HG03457 (cell line): ENCODE measurements around the gene SYT3.
"Not testable (repeated sequence)": the region's sequence is repeated elsewhere in the genome, so short reads cannot be mapped to it uniquely, and the experiment has no call there.

ENCODE experiments used
- ATAC-seq: cut with Tn5 transposase; IDR thresholded peaks from one replicate; pipeline ENCODE4 v1.9.1; 2021; ENCODE audit warnings: moderate number of reproducible peaks; ENCODE audit not compliant: unreplicated experiment

SYT3 gene

DNA sequence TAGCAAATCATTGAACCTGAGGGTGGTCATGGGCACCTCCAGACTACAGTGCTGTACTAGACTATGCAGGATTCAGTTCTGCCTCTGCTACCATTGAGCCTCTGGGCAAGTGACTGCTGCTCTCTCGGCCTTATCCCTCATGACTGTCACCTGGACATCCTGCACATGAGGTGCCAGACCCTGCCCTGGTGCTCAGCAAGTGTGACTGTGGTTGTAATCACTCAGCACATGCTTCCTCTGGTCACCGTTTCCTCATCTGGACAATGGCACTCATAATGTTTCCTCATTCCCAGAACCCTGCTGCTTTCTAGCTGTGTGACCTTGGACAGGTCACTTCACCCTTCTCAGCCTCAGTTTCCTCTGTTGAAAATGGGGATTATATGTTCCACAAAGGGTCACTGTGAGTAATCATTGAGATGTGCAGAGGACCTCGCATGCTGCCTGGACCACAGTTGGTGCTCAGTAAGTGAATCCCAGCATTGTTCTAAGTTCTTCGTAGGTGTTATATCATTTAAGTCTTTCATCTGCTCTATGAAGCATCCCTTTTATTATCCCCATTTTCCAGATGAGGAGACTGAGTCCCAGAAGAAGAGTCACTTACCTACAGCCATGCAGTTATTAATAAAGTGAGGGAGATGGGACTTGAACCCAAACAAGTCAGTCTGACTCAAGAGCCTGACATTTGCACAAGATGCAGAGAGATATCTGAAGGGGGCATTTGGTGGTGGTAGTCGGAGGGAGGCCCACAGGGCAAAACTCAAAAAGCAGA, 3.2 kb downstream of the SYT3 start:
- ATAC-seq = no peak

GRCh38 chr19:50633973-50634372, 5.7 kb downstream of the SYT3 start:
- no peak for ATAC-seq

GRCh38 chr19:50633359-50633758, 6.3 kb downstream of the SYT3 start:
- ATAC-seq = no peak

DNA sequence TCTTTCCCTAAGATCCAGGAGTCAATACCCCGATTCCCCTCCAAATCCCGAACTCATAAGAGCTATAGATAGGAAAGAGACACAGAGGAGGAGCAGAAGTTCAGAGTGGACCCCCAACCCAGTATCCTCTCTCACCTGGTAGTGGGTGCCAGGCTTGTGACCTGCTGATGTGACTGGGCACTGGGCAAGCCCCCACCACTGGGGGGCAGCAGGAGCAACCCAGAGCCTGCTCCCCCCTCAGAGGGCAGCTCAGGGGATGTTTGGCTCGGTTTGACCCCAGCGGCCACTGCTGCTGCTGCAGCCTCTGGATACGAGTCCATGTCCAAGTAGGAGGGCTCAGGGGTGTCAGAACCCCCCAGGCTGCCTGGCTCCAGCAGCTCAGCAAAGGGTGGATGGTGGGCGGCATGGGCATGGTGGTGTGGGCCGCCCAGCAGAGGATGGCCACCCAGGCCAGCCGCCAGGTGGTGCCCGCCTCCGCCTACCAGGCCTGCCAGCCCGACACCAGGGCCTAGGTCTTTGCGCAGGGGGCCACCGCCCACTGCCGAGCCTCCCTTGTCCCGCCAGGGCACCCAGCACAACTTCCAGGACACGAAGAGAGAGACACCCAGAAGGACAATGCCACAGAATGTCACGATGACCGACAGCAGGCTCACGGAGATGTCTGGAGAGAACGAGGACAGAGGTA, 7.4 kb downstream of the SYT3 start:
- ATAC-seq = no peak

DNA sequence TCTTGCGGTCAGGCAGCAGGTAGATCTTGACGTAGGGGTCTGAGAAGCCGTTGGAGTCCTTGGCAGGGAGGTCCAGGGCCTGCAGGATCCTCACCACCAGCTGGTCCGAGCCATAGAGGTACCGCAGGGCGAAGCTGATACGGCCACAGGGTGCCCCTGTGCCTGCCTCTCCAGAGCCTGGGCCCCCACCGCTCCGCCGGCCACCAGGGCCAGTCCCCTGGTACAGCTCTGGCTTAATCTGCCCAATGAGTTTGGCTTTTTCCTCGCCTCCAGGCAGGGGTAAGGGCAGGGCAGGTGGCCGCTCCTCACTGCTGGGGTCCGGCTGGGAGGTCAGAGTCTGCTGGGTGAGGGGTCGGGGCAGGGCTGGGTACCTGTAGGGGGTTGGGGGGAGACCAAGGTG, 9.9 kb downstream of the SYT3 start:
- no peak for ATAC-seq

DNA sequence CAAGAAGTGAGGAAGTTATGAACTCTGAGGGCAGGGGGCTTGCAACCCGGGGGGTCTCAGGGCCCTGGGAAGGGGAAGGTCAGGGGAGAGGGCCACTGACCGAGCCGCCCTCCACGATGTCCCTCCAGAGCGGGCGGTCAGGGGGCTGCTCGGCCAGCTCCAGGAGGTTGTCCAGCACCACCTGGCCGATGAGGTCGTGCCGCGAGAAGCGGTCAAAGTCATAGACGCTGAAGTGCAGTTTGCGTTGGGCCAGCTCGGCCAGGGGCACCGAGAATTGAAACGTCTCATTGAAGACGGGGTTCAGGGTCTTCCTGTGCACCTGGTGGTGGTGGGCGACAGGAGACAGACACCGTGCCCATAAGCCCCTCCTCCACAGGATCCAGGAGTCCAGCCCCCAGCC, 10.5 kb downstream of the SYT3 start:
- no peak for ATAC-seq

GRCh38 chr19:50628551-50628950, 11.1 kb downstream of the SYT3 start:
- ATAC-seq = no peak

DNA sequence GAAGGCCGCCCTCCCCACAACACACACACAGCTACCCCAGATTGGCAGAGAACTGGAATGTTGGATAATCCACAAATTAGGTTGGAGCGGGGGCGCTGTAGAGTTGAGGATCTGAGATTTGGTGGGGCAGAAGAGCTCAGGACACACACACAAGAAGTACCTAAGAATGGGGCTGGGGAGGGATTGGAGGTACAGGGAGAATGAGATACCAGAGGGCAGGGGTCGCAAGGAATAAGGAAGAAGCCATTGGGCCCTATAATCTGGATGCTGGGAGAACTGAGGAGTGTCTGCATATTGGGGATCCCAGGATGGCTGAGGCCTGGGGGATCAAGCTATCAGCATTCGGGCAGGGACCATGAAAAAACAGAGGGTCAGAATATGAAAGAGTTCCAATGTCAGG, 11.5 kb downstream of the SYT3 start:
- ATAC-seq = no peak

GRCh38 chr19:50626795-50627194, 12.9 kb downstream of the SYT3 start:
- no peak for ATAC-seq

DNA sequence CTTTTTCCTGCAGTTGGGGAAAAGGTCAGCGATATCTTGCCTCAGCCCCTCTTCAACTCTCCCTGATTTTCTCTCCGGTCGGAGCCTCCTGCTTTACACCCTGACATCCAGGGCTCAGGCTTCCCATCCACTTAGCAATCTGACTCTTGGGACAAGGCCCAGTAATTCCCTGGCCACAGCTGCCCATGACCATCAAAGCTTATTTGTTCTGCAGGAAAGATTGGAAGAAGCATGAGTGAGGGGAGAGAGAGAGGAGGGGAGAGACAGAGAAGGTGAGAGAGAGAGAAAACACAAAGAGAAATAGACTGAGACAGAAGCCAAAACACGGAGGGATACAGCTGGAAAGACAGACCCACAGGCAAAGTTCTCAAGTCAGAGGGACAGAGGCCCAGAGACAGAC, 13.7 kb downstream of the SYT3 start:
- ATAC-seq = no peak

- ATAC-seq = no peak
Observed at GRCh38 chr19:50624949-50625600, 14.6 kb downstream of the SYT3 start.

GRCh38 chr19:50620394-50620906, 19.2 kb downstream of the SYT3 start:
- not testable (repeated sequence) for ATAC-seq

GRCh38 chr19:50619184-50619583, 20.5 kb downstream of the SYT3 start:
- not testable (repeated sequence) for ATAC-seq

GRCh38 chr19:50618379-50618778, 21.3 kb downstream of the SYT3 start:
- ATAC-seq = not testable (repeated sequence)

DNA sequence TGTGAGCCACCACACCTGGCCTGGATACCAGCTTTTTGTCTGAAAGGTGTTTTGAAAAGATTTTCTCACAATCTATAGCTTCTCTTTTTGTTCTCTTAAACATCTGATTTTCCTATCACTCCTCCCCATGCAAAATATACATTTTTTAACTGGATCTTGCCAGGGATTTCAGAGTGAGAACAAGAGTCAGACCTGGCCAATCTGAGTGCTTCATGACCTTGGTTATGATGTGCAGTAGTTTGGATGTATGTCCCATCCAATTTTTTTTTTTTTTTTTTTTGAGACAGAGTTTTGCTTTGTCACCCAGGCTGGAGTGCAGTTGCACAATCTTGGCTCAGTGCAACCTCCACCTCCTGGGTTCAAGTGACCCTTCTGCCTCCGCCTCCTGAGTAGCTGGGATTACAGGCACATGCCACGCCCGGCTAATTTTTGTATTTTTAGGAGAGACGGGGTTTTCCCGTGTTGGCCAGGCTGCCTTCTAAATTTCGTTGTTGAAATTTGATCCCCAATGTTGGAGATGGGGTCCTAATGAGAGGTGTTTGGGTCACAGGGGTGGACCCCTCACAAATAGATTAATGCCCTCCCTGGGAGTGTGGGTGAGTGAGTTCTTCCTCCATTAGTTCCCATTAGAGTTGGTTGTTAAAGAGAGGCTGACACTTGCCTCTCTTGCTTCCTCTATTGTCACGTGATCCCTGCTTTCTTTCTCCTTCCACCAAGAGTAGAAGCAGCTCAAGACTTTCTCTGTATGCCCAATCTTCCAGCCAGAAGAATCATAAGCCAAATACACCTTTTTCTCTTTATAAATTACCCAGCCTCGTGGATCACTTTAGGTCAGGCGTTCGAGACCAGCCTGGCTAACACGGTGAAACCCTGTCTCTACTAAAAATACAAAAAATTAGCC, 26.9 kb downstream of the SYT3 start:
- ATAC-seq = not testable (repeated sequence)

DNA sequence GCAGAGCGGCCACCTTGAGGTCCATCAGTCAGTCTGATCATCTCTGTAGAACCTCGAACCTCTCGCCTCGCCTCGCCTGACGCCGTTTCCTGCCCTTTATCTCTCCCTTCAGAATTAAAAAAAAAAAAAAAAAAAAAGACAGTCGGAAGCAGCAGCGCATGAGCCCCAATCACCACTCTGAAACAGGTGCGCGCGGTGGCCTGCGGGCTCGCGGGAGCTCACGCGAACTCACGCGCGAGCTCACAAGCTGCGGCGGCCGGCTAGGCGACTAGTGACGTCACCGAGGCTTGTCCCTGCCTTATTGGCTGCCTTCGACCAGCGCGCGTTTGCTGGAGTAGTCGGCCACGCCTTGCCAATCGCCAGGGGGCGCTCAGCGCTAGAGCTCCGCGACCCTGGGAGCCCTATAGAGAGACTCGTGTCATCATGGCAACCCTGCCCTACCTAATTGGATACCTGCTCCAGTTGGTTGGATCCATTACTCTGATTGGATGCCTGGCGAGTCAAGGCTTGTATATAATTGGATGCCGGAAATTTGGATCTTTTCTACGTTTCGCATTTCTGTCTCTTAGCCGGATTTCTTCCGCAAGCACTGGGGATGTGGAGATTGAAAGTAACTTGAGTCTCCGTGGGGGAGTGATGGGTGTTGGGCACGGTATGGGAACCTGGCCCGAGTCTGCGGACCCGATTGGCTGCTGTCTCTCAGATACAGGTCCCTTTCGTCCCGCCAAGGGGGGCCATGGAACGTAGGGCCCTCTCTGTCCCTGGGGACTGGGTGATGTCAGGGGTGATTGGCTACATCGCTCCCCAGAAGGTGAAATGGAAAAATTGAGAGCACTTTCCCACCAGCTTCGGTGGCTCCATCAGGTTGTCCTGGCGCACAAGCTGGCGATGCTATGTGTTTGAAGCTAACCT, 31.6 kb downstream of the SYT3 start:
- no peak for ATAC-seq

GRCh38 chr19:50607388-50607787, 32.3 kb downstream of the SYT3 start:
- no peak for ATAC-seq

- ATAC-seq = not testable (repeated sequence)
Observed at GRCh38 chr19:50606059-50606836, 33.4 kb downstream of the SYT3 start.
